ENCODE results near the gene COPZ2. TPM values are rescaled to one million over a fixed set of nuclear protein-coding genes. Genes with fewer than 3 reads are reported as not detected.
"Not testable (repeated sequence)": the region's sequence is repeated elsewhere in the genome, so short reads cannot be mapped to it uniquely, and the experiment has no call there.

Gene COPZ2
- total and polyA plus RNA-seq, 11 donors = 13.2 to 64.3 (median 48.2) TPM

- Histone ChIP-seq H3K4me3 (no peak overlapping the region), H3K36me3 (no peaks in the 10 kb centered on the region), H3K27ac (peak overlapping the region in 3 of 12 donors; percentile 48 to 94 (median 61)), H3K9me3 (no peaks in the 10 kb centered on the region), H3K27me3 (peaks cover 0 to 7% (median 0%) of the 10 kb centered on the region in 9 donors), H3K4me1 (peaks cover 0 to 60% (median 8%) of the 10 kb centered on the region in 12 donors)
- ATAC-seq (no peak), DNase-seq (peak in 1 of 5 donors; percentile 17)
- WGBS, 4 donors = 78 to 88% (median 84%) methylated on average over 14 to 17 of the region's 17 CpGs
- intact Hi-C loops (cut with DNase I) = no loop called here
- no peak for TF ChIP-seq CTCF (IDR thresholded peaks at IDR 0.05)
Observed at GRCh38 chr17:48003417-48004151, 34.0 kb downstream of the COPZ2 start.

- no peak for ATAC-seq
- H3K27ac ChIP-seq = peak overlapping the region in 7 of 12 donors; percentile 24 to 94 (median 50)
- TF ChIP-seq POLR2A (IDR thresholded peaks at IDR 0.05) (no peak), CTCF (IDR thresholded peaks at IDR 0.05) (no peak)
- H3K36me3 ChIP-seq = no peaks in the 10 kb centered on the region
- H3K27me3 ChIP-seq = peaks cover 0 to under 1% (median 0%) of the 10 kb centered on the region in 9 donors
- intact Hi-C loops (cut with DNase I) = no loop called here
- DNase-seq = peak in 1 of 5 donors; percentile 14
- WGBS, 4 donors = 57 to 75% (median 62%) methylated on average over 4 to 7 of the region's 7 CpGs
- no peaks in the 10 kb centered on the region for H3K9me3 ChIP-seq
- H3K4me3 ChIP-seq = no peak overlapping the region
- peaks cover 0 to 60% (median 8%) of the 10 kb centered on the region in 12 donors for H3K4me1 ChIP-seq
Observed at GRCh38 chr17:48002916-48003416, 34.6 kb downstream of the COPZ2 start.

- Histone ChIP-seq H3K36me3 (no peaks in the 10 kb centered on the region), H3K9me3 (no peaks in the 10 kb centered on the region), H3K27me3 (no peaks in the 10 kb centered on the region), H3K4me1 (peaks cover 0 to 60% (median 8%) of the 10 kb centered on the region in 12 donors), H3K4me3 (no peak overlapping the region), H3K27ac (peak overlapping the region in 11 of 12 donors; percentile 24 to 94 (median 50))
- DNase-seq = peak in 2 of 5 donors; percentile 9 to 20
- ATAC-seq = peak in 3 of 4 donors; percentile 75 to 83 (median 77)
- TF ChIP-seq CTCF (IDR thresholded peaks at IDR 0.05) (no peak), POLR2A (IDR thresholded peaks at IDR 0.05) (no peak)
- intact Hi-C loops (cut with DNase I) = no loop called here
- WGBS, 4 donors = 41 to 53% (median 48%) methylated on average over 4 of the region's 4 CpGs
Observed at GRCh38 chr17:48002266-48002915, 35.2 kb downstream of the COPZ2 start.

GRCh38 chr17:48001657-48002056, 35.9 kb downstream of the COPZ2 start:
- H3K9me3 ChIP-seq; H3K36me3 ChIP-seq; H3K4me3 ChIP-seq; ATAC-seq; H3K27me3 ChIP-seq; intact Hi-C loops (cut with DNase I): not testable (repeated sequence)
- Histone ChIP-seq H3K27ac (peak overlapping the region in 7 of 12 donors; percentile 24 to 94 (median 50)), H3K4me1 (peaks cover 0 to 60% (median 8%) of the 10 kb centered on the region in 12 donors)
- DNase-seq = peak in 1 of 5 donors; percentile 1
- WGBS, 4 donors = 95 to 97% (median 96%) methylated on average over 5 of the region's 5 CpGs
